GM23338 (cell line): Measurements from ENCODE around the gene PLAGL1. TPM values are rescaled to one million over a fixed set of nuclear protein-coding genes. Genes with fewer than 3 reads are reported as not detected.

Experiments used
- ATAC-seq: fragments of 200-7000 bp; cut with Tn5 transposase; 3 replicates; pipeline ENCODE4 v1.9.1; 2020
- DNase-seq: peaks from one replicate; pipeline ENCODE4 v3.0.0-alpha.2; 2015; ENCODE audit warnings: low spot score
- H2AFZ ChIP-seq: fragments of 200-600 bp; sonication (generic); 2 replicates; pipeline ENCODE4 v1.8.0; 2016; ENCODE audit warnings: antibody characterized with exemption, mild to moderate bottlenecking, moderate library complexity
- H3F3A ChIP-seq: fragments of 200-600 bp; sonication (generic); replicated peaks from 2 replicates; pipeline ENCODE4 v1.8.0; 2017; ENCODE audit warnings: antibody characterized with exemption, mixed run types, low read depth
- H3K27ac ChIP-seq: fragments of 200-600 bp; sonication (generic); 2 replicates; pipeline ENCODE4 v1.6.1; 2016; ENCODE audit warnings: low read depth
- H3K27me3 ChIP-seq: fragments of 200-600 bp; sonication (generic); 2 replicates; pipeline ENCODE4 v1.8.0; 2016; ENCODE audit warnings: mild to moderate bottlenecking, mixed run types, moderate library complexity; ENCODE audit not compliant: insufficient read depth
- H3K36me3 ChIP-seq: fragments of 200-600 bp; sonication (generic); 2 replicates; pipeline ENCODE4 v1.8.0; 2016; ENCODE audit warnings: mild to moderate bottlenecking; ENCODE audit not compliant: insufficient read depth
- H3K4me1 ChIP-seq: fragments of 200-600 bp; sonication (generic); 2 replicates; pipeline ENCODE4 v1.8.0; 2016; ENCODE audit warnings: mild to moderate bottlenecking, moderate library complexity; ENCODE audit not compliant: insufficient read depth
- H3K4me2 ChIP-seq: fragments of 200-600 bp; sonication (generic); 2 replicates; pipeline ENCODE4 v1.7.1; 2017; ENCODE audit warnings: mixed run types
- H3K4me3 ChIP-seq: fragments of 200-600 bp; sonication (generic); 2 replicates; pipeline ENCODE4 v1.6.1; 2016; ENCODE audit warnings: mixed run types
- H3K79me2 ChIP-seq: fragments of 200-600 bp; sonication (generic); replicated peaks from 2 replicates; pipeline ENCODE4 v1.8.0; 2017; ENCODE audit warnings: mild to moderate bottlenecking; ENCODE audit not compliant: insufficient read depth
- H3K9me2 ChIP-seq: fragments of 200-600 bp; sonication (generic); 2 replicates; pipeline ENCODE4 v1.8.0; 2017; ENCODE audit not compliant: insufficient read depth
- H4K20me1 ChIP-seq: fragments of 200-600 bp; sonication (generic); replicated peaks from 2 replicates; pipeline ENCODE4 v1.8.0; 2017; ENCODE audit warnings: mild to moderate bottlenecking; ENCODE audit not compliant: insufficient read depth
- H3K27ac Mint-ChIP-seq: 2 replicates; pipeline ENCODE4 v1.8.0; 2020; ENCODE audit warnings: inconsistent platforms, mild to moderate bottlenecking, moderate library complexity, mixed read lengths
- H3K27me3 Mint-ChIP-seq: 3 replicates; pipeline ENCODE4 v1.8.0; 2022; ENCODE audit warnings: low read depth, mild to moderate bottlenecking, moderate library complexity, mixed read lengths, inconsistent platforms; ENCODE audit not compliant: insufficient read depth, poor library complexity
- H3K36me3 Mint-ChIP-seq: 3 replicates; pipeline ENCODE4 v1.8.0; 2021; ENCODE audit warnings: low read depth, mild to moderate bottlenecking, inconsistent platforms, moderate library complexity, mixed read lengths
- H3K4me1 Mint-ChIP-seq: 3 replicates; pipeline ENCODE4 v1.8.0; 2020; ENCODE audit warnings: mild to moderate bottlenecking, inconsistent platforms, mixed read lengths
- H3K4me3 Mint-ChIP-seq: 3 replicates; pipeline ENCODE4 v1.8.0; 2021; ENCODE audit warnings: moderate library complexity, mild to moderate bottlenecking, inconsistent platforms, mixed read lengths
- H3K9me3 Mint-ChIP-seq: 3 replicates; pipeline ENCODE4 v1.8.0; 2020; ENCODE audit warnings: moderate library complexity, mild to moderate bottlenecking, inconsistent platforms, mixed read lengths
- CREB1 ChIP-seq: fragments of 250-450 bp; sonication (Bioruptor Pico); IDR thresholded peaks from 2 replicates; pipeline ENCODE4 v1.5.0; 2020; ENCODE audit warnings: low read depth, mild to moderate bottlenecking, moderate library complexity
- CTCF ChIP-seq, 2 experiments: fragments of 200-600 bp in 1 of 2; sonication (generic) in 1 of 2; conservative IDR thresholded peaks; 2 replicates each; pipeline versions ENCODE4 v1.5.1 to v1.6.1; 2016 to 2017; ENCODE audit warnings: antibody characterized with exemption in 2 of 2, low read depth in 2 of 2, mild to moderate bottlenecking in 2 of 2, moderate library complexity in 1 of 2
- ETS1 ChIP-seq: IDR thresholded peaks from 2 replicates; pipeline ENCODE4 v1.6.1; 2016; ENCODE audit warnings: antibody characterized with exemption
- EZH2 ChIP-seq: fragments of 200-600 bp; sonication (generic); IDR thresholded peaks from one replicate; pipeline ENCODE4 v1.8.0; 2017; ENCODE audit warnings: antibody characterized with exemption, mild to moderate bottlenecking, low read depth; ENCODE audit not compliant: unreplicated experiment
- EZH2phosphoT487 ChIP-seq: fragments of 200-600 bp; sonication (generic); IDR thresholded peaks from one replicate; pipeline ENCODE4 v1.8.1; 2018; ENCODE audit warnings: antibody characterized with exemption; ENCODE audit not compliant: unreplicated experiment
- JUNB ChIP-seq: IDR thresholded peaks from one replicate; pipeline ENCODE4 v1.6.1; 2016; ENCODE audit warnings: antibody characterized with exemption; ENCODE audit not compliant: unreplicated experiment
- NANOG ChIP-seq: IDR thresholded peaks from 2 replicates; pipeline ENCODE4 v1.6.1; 2016; ENCODE audit warnings: antibody characterized with exemption, borderline replicate concordance
- POLR2AphosphoS5 ChIP-seq: IDR thresholded peaks from 2 replicates; pipeline ENCODE4 v1.6.1; 2016; ENCODE audit warnings: antibody characterized with exemption, low read depth
- REST ChIP-seq: IDR thresholded peaks from one replicate; pipeline ENCODE4 v1.6.1; 2018; ENCODE audit warnings: antibody characterized with exemption; ENCODE audit not compliant: unreplicated experiment
- STAT1 ChIP-seq: IDR thresholded peaks from one replicate; pipeline ENCODE4 v1.6.1; 2016; ENCODE audit warnings: antibody characterized with exemption; ENCODE audit not compliant: unreplicated experiment
- ZNF114 ChIP-seq: fragments of 250-450 bp; sonication (Bioruptor Pico); IDR thresholded peaks from 2 replicates; pipeline ENCODE4 v1.5.0; 2020; ENCODE audit warnings: mild to moderate bottlenecking, moderate library complexity
- ZNF331 ChIP-seq: fragments of 250-450 bp; sonication (Bioruptor Pico); IDR thresholded peaks from 2 replicates; pipeline ENCODE4 v1.5.0; 2020; ENCODE audit warnings: low read depth, mild to moderate bottlenecking, moderate library complexity
- ZNF462 ChIP-seq: fragments of 250-450 bp; sonication (Bioruptor Pico); IDR thresholded peaks from 2 replicates; pipeline ENCODE4 v1.5.0; 2020; ENCODE audit warnings: mild to moderate bottlenecking, moderate library complexity
- polyA plus RNA-seq: library from polyadenylated mRNA; unstranded; fragments of >200 nt; fragmentation: Nextera tagmentation; extraction: Ambion mirVana; gene quantifications from 2 replicates; pipeline ENCODE4 v1.2.1, GENCODE V29; 2016
- total RNA-seq: library from RNA; depleted of rRNA; stranded (reverse); fragments of >200 nt; shearing (Covaris generic); gene quantifications from 2 replicates; pipeline ENCODE4 v1.2.3, GENCODE V29; 2014

PLAGL1 gene
- total and polyA plus RNA-seq, 2 experiments from 2014 or later: 0.90 to 1.7 TPM

GRCh38 chr6:144012534-144012933, 4.5 kb upstream of the PLAGL1 start:
- Histone ChIP-seq H3K36me3 (0 out of 2 replicates have a peak, but pooled peaks cover 2% of the 10 kb centered on the region), H3K4me1 (peaks cover under 1% of the 10 kb centered on the region; the same call in 1 of the 2 replicates), H3K27me3 (peaks cover 58% of the 10 kb centered on the region), H3K79me2 (no peaks in the 10 kb centered on the region), H3K27ac (no peak overlapping the region), H3K9me2 (no peaks in the 10 kb centered on the region), H3F3A (no peaks in the 10 kb centered on the region), H3K4me3 (no peak overlapping the region), H4K20me1 (peaks cover 6% of the 10 kb centered on the region), H2AFZ (no peak overlapping the region), H3K4me2 (no peak overlapping the region)
- ATAC-seq (no peak), DNase-seq (no peak)
- Mint-ChIP-seq H3K27ac (no peak overlapping the region), H3K36me3 (peaks cover 4% of the 10 kb centered on the region; the same call in 1 of the 3 replicates), H3K4me3 (no peak overlapping the region), H3K27me3 (peaks cover 39% of the 10 kb centered on the region), H3K9me3 (peaks cover 19% of the 10 kb centered on the region; the same call in 2 of the 3 replicates), H3K4me1 (peaks cover under 1% of the 10 kb centered on the region; the same call in 1 of the 3 replicates)
- TF ChIP-seq JUNB (no peak), ZNF462 (CRISPR knock-in tag) (no peak), EZH2 (no peak), EZH2phosphoT487 (no peak), CTCF (conservative IDR thresholded peaks at IDR 0.05; ENCODE audit: low read depth in 2 of 2) (no peak), ZNF114 (CRISPR knock-in tag) (no peak), POLR2AphosphoS5 (no peak), NANOG (no peak), ETS1 (no peak), STAT1 (no peak), CREB1 (CRISPR knock-in tag) (no peak), REST (no peak), ZNF331 (CRISPR knock-in tag) (no peak)
